NCI-H2171 treated with DMSO at 0.1 percent for 48 hours (cell line): ENCODE data around the gene SLCO4C1.
"Not testable (repeated sequence)": the region's sequence is repeated elsewhere in the genome, so short reads cannot be mapped to it uniquely, and the experiment has no call there.

ENCODE experiments used
- DNase-seq: peaks from one replicate; lab custom pipeline; 2025; lab: John Stamatoyannopoulos, UW

The SLCO4C1 gene, protein sequence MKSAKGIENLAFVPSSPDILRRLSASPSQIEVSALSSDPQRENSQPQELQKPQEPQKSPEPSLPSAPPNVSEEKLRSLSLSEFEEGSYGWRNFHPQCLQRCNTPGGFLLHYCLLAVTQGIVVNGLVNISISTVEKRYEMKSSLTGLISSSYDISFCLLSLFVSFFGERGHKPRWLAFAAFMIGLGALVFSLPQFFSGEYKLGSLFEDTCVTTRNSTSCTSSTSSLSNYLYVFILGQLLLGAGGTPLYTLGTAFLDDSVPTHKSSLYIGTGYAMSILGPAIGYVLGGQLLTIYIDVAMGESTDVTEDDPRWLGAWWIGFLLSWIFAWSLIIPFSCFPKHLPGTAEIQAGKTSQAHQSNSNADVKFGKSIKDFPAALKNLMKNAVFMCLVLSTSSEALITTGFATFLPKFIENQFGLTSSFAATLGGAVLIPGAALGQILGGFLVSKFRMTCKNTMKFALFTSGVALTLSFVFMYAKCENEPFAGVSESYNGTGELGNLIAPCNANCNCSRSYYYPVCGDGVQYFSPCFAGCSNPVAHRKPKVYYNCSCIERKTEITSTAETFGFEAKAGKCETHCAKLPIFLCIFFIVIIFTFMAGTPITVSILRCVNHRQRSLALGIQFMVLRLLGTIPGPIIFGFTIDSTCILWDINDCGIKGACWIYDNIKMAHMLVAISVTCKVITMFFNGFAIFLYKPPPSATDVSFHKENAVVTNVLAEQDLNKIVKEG

DNA sequence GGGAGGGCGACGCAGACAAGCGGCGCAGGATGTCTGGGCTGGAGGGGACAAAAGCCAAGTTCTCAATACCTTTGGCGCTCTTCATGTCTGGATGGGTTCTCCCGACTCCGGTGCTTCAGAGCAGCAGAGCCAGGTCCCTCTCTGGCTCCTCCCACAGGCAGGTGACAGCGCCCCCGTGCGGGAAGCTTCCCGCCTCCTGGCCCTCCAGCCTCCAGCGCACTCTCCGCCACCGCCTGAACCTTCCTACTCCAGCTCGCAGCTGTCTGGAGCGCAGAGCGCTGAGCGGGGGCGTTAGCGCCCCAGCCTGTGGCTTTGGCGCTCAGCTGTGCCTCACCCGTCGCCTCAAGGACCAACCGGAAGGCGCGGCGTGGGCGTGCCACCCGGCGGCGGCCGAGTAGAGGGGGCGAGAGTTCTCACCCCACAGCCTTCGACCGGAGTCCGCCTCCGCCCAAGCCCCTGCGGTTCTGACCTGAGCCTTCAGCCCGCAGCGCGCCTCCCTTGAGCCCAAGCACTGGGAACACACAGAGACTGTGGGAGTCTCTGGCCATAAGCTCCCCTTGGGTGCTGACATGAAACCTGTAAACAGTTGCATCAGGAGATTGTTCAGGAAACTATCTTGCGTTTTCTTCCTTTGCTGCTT is at the start of gene SLCO4C1:
Gene SLCO4C1 (minus strand): TSS at position 107 of the 640 bp plus-strand sequence. CDS start 22 bp downstream, at position 85.
- peak; percentile 80 for DNase-seq

- peak; percentile 86 for DNase-seq
These were observed 45.7 kb upstream of the SLCO4C1 start for GRCh38 chr5:102341681-102342288.

GRCh38 chr5:102324714-102325113 is 28.6 kb upstream of the SLCO4C1 start:
- no peak for DNase-seq

GRCh38 chr5:102318801-102319200 is 22.7 kb upstream of the SLCO4C1 start:
- DNase-seq = not testable (repeated sequence)

- peak; percentile 23 for DNase-seq
These were observed 18.2 kb upstream of the SLCO4C1 start for GRCh38 chr5:102314328-102314727.

DNA sequence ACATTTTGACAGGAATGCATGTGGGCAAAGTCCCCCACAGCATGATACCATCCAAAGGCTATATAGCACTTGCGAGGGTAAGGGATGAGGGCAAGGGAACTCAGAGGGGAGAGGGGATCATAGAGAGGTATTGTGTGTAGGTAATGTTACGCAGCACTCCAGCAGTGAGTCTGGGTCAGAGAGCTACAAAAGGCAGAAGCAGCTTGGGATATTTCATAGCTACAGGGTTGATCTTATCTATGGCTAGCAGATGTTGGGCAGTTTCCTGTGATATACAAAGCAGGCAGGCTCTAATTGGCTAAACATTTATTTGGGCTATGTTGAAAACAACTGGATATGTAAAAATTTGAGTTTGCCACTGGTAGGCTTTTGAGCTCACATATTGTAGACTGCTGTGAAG is 17.8 kb upstream of the SLCO4C1 start:
- peak; percentile 59 for DNase-seq

GRCh38 chr5:102312586-102313370 is 16.7 kb upstream of the SLCO4C1 start:
- no peak for DNase-seq

DNA sequence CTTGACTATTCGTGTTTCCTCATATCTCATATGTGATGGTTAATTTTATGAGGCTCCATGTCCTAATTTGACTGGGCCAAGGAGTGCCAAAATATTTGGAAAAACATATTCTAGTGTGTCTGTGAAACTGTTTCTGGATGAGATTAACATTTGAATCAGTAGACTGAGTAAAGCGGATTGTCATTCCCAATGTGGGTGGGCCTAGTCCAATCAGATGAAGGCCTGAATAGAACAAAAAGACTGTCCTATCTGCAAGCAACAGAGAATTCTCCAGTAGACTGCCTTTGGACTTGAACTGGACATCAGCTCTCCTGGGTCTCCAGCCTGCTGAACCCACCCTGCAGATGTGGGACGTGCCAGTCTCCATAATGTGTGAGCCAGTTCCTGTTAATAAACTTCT is 13.5 kb upstream of the SLCO4C1 start:
- DNase-seq = no peak

GRCh38 chr5:102307232-102307631 is 11.1 kb upstream of the SLCO4C1 start:
- DNase-seq = peak; percentile 81

GRCh38 chr5:102306121-102306520 is 10.0 kb upstream of the SLCO4C1 start:
- DNase-seq = peak; percentile 28

DNA sequence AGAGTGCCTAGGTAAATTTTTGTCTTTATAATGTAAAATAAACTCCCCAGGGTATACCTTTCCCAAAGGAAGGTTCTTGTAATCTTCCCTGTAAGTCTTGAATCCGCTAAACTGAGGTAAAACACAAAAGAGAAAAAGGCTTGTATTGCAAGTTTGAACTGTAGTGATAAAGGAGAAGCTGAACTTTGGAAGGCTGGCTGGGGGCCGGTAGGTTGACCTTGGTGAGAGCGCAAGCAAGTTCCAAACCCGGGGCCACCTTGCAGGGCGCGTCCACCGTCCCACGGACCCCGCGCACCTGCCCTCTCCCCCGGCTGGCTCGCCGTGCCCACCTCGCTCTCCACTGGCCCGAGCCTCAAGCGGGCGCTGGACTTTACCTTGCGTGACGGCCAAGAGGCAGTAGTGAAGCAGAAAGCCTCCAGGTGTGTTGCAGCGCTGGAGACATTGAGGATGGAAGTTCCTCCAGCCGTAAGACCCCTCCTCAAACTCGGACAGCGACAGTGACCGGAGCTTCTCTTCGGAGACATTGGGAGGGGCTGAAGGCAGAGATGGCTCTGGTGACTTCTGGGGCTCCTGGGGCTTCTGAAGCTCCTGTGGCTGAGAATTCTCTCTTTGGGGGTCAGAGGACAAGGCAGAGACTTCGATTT is 428 bp downstream of the SLCO4C1 start:
- DNase-seq = no peak

GRCh38 chr5:102294886-102295395 is 1.1 kb downstream of the SLCO4C1 start:
- DNase-seq = peak; percentile 26

DNA sequence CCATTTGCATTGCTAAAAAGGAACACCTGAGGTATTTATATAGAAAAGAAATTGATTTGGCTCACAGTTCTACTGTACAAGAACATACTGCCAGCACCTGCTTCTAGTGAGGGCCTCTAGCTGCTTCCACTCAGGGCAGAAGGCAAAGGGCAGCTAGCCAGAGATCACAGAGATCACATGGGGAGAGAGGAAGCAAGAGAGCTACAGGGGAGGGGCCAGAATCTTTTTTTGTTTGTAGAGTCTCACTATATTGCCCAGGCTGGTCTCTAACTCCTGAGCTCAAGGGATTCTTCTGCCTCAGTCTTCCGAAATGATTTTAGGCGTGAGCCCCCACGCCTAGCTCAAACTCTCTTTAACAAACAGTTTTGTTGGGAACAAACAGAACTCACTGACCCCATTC is 6.1 kb downstream of the SLCO4C1 start:
- no peak for DNase-seq

- no peak for DNase-seq
These were observed 6.7 kb downstream of the SLCO4C1 start for GRCh38 chr5:102289251-102289899.

GRCh38 chr5:102288630-102289029 is 7.5 kb downstream of the SLCO4C1 start:
- no peak for DNase-seq

- no peak for DNase-seq
These were observed 9.6 kb downstream of the SLCO4C1 start for GRCh38 chr5:102286476-102286875.

GRCh38 chr5:102283102-102283797 is 12.8 kb downstream of the SLCO4C1 start:
- no peak for DNase-seq

DNA sequence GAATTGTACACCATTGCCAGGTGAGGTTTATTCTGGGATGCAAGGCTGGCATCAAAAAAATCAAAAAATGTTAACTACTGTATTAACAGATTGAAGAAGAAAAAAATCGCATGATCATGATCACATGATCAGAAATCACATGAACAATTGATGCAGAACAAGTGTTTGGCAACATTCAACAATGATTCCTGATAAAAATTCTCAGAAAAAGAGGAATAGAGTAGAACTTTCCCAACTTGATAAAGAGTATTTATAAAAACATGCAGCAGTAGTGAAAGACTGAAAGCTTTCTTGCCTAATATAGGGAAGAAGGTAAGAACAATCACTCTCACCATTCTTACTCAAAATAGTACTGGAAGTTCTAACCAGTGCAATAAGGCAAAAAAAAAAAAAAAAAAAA is 16.4 kb downstream of the SLCO4C1 start:
- no peak for DNase-seq

GRCh38 chr5:102278231-102278630 is 17.9 kb downstream of the SLCO4C1 start:
- no peak for DNase-seq

DNA sequence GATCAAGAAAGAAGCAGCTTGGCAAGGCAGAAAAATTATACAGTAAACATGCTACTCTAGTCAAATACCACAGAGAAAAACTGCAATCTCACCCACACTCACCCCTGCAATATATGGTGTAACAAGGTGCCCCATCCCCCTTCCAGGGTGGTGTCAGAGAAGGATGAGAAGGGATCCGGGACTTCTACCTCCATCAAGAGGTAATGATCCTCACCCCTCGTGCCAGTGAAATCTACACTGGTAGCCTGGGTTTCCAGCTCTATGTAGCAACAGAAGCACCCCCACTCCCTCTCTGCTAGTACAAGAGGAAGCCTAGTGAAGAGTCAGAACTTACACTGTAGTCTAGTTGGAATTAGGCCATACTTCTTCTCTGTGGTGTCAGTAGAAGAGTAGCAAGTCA is 18.9 kb downstream of the SLCO4C1 start:
- DNase-seq = no peak
